Activated T-cell treated with anti-CD3 and anti-CD28 coated beads for 24 hours (primary cell): ENCODE data around the gene FNDC3A.

ENCODE experiments used
- DNase-seq: peaks from one replicate; pipeline ENCODE4 v3.0.0-alpha.2; 2020; ENCODE audit warnings: low read depth

The FNDC3A gene

DNA sequence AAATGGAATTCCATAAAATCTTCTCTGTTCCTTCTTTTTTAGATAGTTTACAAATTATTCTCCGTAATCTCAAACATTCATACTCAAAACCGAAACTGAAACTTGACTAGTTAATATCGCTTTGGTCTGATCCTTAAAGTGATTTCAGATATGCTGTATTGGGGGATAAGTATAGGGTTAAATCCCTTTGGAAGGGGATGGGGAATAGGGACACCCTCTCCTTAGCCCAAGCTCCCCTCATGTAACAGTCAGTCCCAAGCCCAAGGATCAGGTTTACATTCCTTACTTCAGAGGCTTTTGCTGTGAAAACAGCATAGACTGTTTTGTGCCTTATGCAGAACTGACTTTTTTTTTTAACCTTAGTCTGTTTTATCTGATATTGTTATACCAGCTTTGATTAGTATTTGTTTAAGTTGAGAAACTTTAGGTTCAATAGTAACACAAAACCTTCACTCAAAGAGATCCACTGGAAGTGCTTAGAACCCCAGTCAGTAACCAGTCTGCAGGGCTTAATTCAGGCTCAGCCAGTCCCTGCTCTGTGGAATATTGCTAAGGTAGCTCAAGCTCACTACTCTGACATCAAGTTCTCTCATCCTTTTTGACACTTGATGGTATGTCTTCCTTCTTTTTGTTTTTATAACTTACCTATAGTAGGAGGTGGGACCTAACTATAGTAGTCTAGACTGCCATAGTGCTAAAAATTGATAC, 282.5 kb downstream of the FNDC3A start:
- no peak for DNase-seq
